ENCODE measurements around the gene SOBP.

GRCh38 chr6:107646176-107646575, 156.3 kb downstream of the SOBP start:
- TF ChIP-seq CTCF (IDR thresholded peaks at IDR 0.05 in 8 of 11, conservative IDR thresholded peaks at IDR 0.05 in 3 of 11) (no peak), POLR2A (IDR thresholded peaks at IDR 0.05) (no peak)
